Karpas-422 (cell line): ENCODE results near the gene UBA1. TPM values are rescaled to one million over a fixed set of nuclear protein-coding genes. Genes with fewer than 3 reads are reported as not detected.

Experiments used
- DNase-seq: peaks from one replicate; pipeline ENCODE4 v3.0.0-alpha.2; 2015
- H2AFZ ChIP-seq: fragments of 200-600 bp; sonication (generic); 2 replicates; pipeline ENCODE4 v1.6.1; 2014; ENCODE audit warnings: antibody characterized with exemption, low read length, mixed read lengths
- H3K27ac ChIP-seq: fragments of 200-600 bp; sonication (generic); 2 replicates; pipeline ENCODE4 v1.5.1; 2014; ENCODE audit warnings: mild to moderate bottlenecking, low read length, moderate library complexity
- H3K27me3 ChIP-seq: fragments of 200-600 bp; sonication (generic); 2 replicates; pipeline ENCODE4 v1.6.1; 2014; ENCODE audit warnings: low read length, mixed read lengths
- H3K36me3 ChIP-seq: fragments of 200-600 bp; sonication (generic); 2 replicates; pipeline ENCODE4 v1.6.1; 2014; ENCODE audit warnings: low read length, mixed read lengths; ENCODE audit not compliant: insufficient read depth
- H3K4me1 ChIP-seq: fragments of 200-600 bp; sonication (generic); 2 replicates; pipeline ENCODE4 v1.6.1; 2014; ENCODE audit warnings: mild to moderate bottlenecking, low read length, mixed read lengths
- H3K4me2 ChIP-seq: fragments of 200-600 bp; sonication (generic); 2 replicates; pipeline ENCODE4 v1.6.1; 2014; ENCODE audit warnings: low read length, low read depth, mild to moderate bottlenecking; ENCODE audit not compliant: poor library complexity, severe bottlenecking
- H3K4me3 ChIP-seq: fragments of 200-600 bp; sonication (generic); 2 replicates; pipeline ENCODE4 v1.5.1; 2014; ENCODE audit warnings: mild to moderate bottlenecking, antibody characterized with exemption, low read length, mixed read lengths
- H3K79me2 ChIP-seq: fragments of 200-600 bp; sonication (generic); 2 replicates; pipeline ENCODE4 v1.6.1; 2014; ENCODE audit warnings: mild to moderate bottlenecking, low read length, mixed read lengths
- H3K9ac ChIP-seq: fragments of 200-600 bp; sonication (generic); 2 replicates; pipeline ENCODE4 v1.6.0; 2014; ENCODE audit warnings: low read length
- H3K9me2 ChIP-seq: fragments of 200-600 bp; sonication (generic), shearing (Covaris generic); replicated peaks from 2 replicates; pipeline ENCODE4 v1.6.0; 2014; ENCODE audit warnings: mild to moderate bottlenecking, low read length, moderate library complexity; ENCODE audit not compliant: insufficient read depth
- H3K9me3 ChIP-seq: fragments of 300-700, 200-600 bp; sonication (generic); 2 replicates; pipeline ENCODE4 v1.6.1; 2014; ENCODE audit warnings: low read length, mixed read lengths
- H4K20me1 ChIP-seq: fragments of 200-600 bp; sonication (generic); 2 replicates; pipeline ENCODE4 v1.6.1; 2014; ENCODE audit warnings: mild to moderate bottlenecking, antibody characterized with exemption, low read length, low read depth; ENCODE audit not compliant: insufficient read depth
- total RNA-seq: library from RNA; depleted of rRNA; stranded (reverse); fragments of >200 nt; shearing (Covaris generic); gene quantifications from 2 replicates; pipeline ENCODE4 v1.2.3, GENCODE V29; 2014; ENCODE audit warnings: low replicate concordance

The UBA1 gene
- total RNA-seq, 1 experiment from 2014 or later: 178 TPM

GRCh38 chrX:47206316-47206715, 12.7 kb downstream of the UBA1 start:
- 0 out of 2 replicates have a peak, but pooled peaks cover 21% of the 10 kb centered on the region for H4K20me1 ChIP-seq
- H3K36me3 ChIP-seq: peaks cover 70% of the 10 kb centered on the region
- no peaks in the 10 kb centered on the region for H3K9me2 ChIP-seq
- H3K4me2 ChIP-seq: no peak overlapping the region
- H3K27me3 ChIP-seq: no peaks in the 10 kb centered on the region
- DNase-seq: no peak
- no peaks in the 10 kb centered on the region for H3K79me2 ChIP-seq
- H2AFZ ChIP-seq: no peak overlapping the region
- no peak overlapping the region for H3K27ac ChIP-seq
- no peaks in the 10 kb centered on the region for H3K9me3 ChIP-seq
- H3K4me3 ChIP-seq: no peak overlapping the region
- H3K4me1 ChIP-seq: no peaks in the 10 kb centered on the region
- no peak overlapping the region for H3K9ac ChIP-seq

DNA sequence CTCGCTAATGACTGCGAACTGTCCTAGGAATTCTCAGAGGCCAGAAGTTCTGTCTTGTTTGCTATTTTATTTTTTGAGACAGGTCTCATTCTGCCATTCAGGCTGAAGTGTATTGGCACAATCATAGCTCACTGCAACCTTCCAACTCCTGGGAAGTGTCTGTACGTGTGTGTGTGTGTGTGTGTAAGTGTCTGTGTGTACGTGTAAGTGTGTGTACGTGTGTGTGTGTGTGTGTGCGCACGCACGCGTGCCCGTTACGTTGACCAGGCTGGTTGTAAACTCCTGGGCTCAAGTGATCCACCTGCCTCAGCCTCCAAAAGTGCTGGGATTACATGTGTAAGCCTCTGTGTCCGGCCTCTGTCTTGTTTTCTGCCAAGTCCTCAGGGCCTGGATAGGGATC, 14.5 kb downstream of the UBA1 start:
- H3K4me1 ChIP-seq: no peaks in the 10 kb centered on the region
- peaks cover 75% of the 10 kb centered on the region for H3K36me3 ChIP-seq
- H3K27me3 ChIP-seq: no peaks in the 10 kb centered on the region
- H4K20me1 ChIP-seq: peaks cover 26% of the 10 kb centered on the region; the same call in 1 of the 2 replicates
- no peak for DNase-seq
- H3K4me2 ChIP-seq: no peak overlapping the region
- no peaks in the 10 kb centered on the region for H3K9me2 ChIP-seq
- H2AFZ ChIP-seq: no peak overlapping the region
- no peaks in the 10 kb centered on the region for H3K79me2 ChIP-seq
- H3K9me3 ChIP-seq: no peaks in the 10 kb centered on the region
- no peak overlapping the region for H3K4me3 ChIP-seq
- no peak overlapping the region for H3K27ac ChIP-seq
- no peak overlapping the region for H3K9ac ChIP-seq

DNA sequence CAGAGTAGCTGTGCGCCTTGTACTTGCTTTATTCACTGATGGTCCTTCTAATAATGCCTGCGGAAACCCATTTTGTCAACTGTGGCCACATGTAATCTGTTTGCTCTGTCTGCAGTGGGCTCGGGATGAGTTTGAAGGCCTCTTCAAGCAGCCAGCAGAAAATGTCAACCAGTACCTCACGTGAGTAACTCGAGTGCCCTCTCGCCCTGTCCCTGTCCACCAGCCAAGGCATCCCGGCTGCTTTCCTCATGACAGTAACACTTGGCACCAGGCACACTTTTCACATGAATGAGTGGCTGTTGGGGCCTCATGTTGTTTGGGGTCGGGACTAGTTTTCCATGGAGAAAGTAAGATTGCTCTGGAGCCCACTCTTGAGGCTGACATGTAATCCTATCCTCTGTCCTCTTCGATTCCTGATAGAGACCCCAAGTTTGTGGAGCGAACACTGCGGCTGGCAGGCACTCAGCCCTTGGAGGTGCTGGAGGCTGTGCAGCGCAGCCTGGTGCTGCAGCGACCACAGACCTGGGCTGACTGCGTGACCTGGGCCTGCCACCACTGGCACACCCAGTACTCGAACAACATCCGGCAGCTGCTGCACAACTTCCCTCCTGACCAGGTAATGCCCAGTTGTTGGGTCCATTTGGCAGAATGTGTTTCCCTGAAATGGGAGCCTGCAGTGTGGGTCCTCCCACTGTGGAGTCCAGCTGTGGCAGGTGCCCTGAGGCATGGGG, 16.0 kb downstream of the UBA1 start:
- H3K27ac ChIP-seq: no peak overlapping the region
- no peaks in the 10 kb centered on the region for H3K79me2 ChIP-seq
- H3K9ac ChIP-seq: no peak overlapping the region
- peaks cover 74% of the 10 kb centered on the region for H3K36me3 ChIP-seq
- no peaks in the 10 kb centered on the region for H3K9me3 ChIP-seq
- DNase-seq: no peak
- no peak overlapping the region for H3K4me2 ChIP-seq
- H3K9me2 ChIP-seq: no peaks in the 10 kb centered on the region
- H3K4me1 ChIP-seq: no peaks in the 10 kb centered on the region
- H3K4me3 ChIP-seq: no peak overlapping the region
- no peak overlapping the region for H2AFZ ChIP-seq
- peaks cover 21% of the 10 kb centered on the region; the same call in 1 of the 2 replicates for H4K20me1 ChIP-seq
- H3K27me3 ChIP-seq: no peaks in the 10 kb centered on the region

DNA sequence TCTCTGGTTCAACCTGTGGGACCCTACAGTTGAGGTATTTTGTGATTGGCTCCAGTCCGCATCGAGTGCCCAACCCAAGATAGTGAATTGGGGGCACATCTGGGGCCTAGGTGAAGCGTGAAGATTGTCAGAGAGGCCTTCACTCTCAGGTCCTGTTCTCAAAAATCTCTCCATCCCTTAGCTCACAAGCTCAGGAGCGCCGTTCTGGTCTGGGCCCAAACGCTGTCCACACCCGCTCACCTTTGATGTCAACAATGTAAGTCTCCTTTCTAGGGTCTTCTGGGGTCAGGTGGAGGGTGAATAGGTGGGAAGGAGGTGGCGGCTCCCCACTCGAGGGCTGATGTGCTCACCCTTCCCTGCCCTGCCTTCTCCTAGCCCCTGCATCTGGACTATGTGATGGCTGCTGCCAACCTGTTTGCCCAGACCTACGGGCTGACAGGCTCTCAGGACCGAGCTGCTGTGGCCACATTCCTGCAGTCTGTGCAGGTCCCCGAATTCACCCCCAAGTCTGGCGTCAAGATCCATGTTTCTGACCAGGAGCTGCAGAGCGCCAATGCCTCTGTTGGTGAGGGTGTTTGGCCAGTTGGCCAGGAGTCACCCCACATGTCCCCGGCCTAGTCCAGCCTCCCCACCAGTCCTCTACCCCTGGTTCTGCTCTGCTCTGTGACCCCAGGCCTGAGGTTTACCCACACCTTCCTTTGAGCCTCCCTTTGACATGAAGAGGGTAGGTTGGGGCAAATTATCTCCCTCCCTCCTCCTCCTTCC, 17.2 kb downstream of the UBA1 start:
- H3K9ac ChIP-seq: no peak overlapping the region
- H3K4me3 ChIP-seq: no peak overlapping the region
- H4K20me1 ChIP-seq: peaks cover 28% of the 10 kb centered on the region; the same call in 1 of the 2 replicates

GRCh38 chrX:47212381-47213293, 19.0 kb downstream of the UBA1 start:
- Histone ChIP-seq H3K4me2 (no peak overlapping the region), H3K4me3 (no peak overlapping the region), H3K4me1 (peaks cover 16% of the 10 kb centered on the region), H3K9me3 (no peaks in the 10 kb centered on the region), H3K79me2 (no peaks in the 10 kb centered on the region), H3K27me3 (no peaks in the 10 kb centered on the region), H3K9me2 (no peaks in the 10 kb centered on the region), H3K9ac (no peak overlapping the region), H3K27ac (no peak overlapping the region), H4K20me1 (peaks cover 18% of the 10 kb centered on the region; the same call in 1 of the 2 replicates), H3K36me3 (peaks cover 56% of the 10 kb centered on the region), H2AFZ (no peak overlapping the region)
- no peak for DNase-seq

More for the DNA sequence above, 17.2 kb downstream of the UBA1 start:
- Histone ChIP-seq H3K27me3 (no peaks in the 10 kb centered on the region), H3K4me2 (no peak overlapping the region), H3K4me1 (no peaks in the 10 kb centered on the region), H3K9me3 (no peaks in the 10 kb centered on the region), H3K9me2 (no peaks in the 10 kb centered on the region), H2AFZ (no peak overlapping the region), H3K36me3 (peaks cover 71% of the 10 kb centered on the region), H3K27ac (no peak overlapping the region), H3K79me2 (no peaks in the 10 kb centered on the region)
- DNase-seq: no peak

GRCh38 chrX:47214435-47215077, 20.9 kb downstream of the UBA1 start:
- Histone ChIP-seq H3K79me2 (peaks cover 10% of the 10 kb centered on the region), H3K4me1 (peaks cover 18% of the 10 kb centered on the region), H3K27ac (no peak overlapping the region), H3K4me3 (no peak overlapping the region), H4K20me1 (peaks cover 24% of the 10 kb centered on the region), H3K4me2 (no peak overlapping the region), H3K9me3 (no peaks in the 10 kb centered on the region), H3K36me3 (peaks cover 45% of the 10 kb centered on the region; the same call in 1 of the 2 replicates), H3K9ac (no peak overlapping the region), H3K27me3 (no peaks in the 10 kb centered on the region), H2AFZ (no peak overlapping the region), H3K9me2 (no peaks in the 10 kb centered on the region)
- DNase-seq: no peak

- H3K4me2 ChIP-seq: no peak overlapping the region
- peaks cover 18% of the 10 kb centered on the region for H3K79me2 ChIP-seq
- H3K27me3 ChIP-seq: no peaks in the 10 kb centered on the region
- peaks cover 26% of the 10 kb centered on the region for H3K4me1 ChIP-seq
- peaks cover 37% of the 10 kb centered on the region; the same call in 1 of the 2 replicates for H3K36me3 ChIP-seq
- no peak overlapping the region for H3K9ac ChIP-seq
- H2AFZ ChIP-seq: no peak overlapping the region
- H3K27ac ChIP-seq: no peak overlapping the region
- H3K9me3 ChIP-seq: no peaks in the 10 kb centered on the region
- H3K9me2 ChIP-seq: no peaks in the 10 kb centered on the region
- no peak overlapping the region for H3K4me3 ChIP-seq
- DNase-seq: no peak
- H4K20me1 ChIP-seq: peaks cover 32% of the 10 kb centered on the region
Measured at GRCh38 chrX:47215291-47215900, 21.8 kb downstream of the UBA1 start.
